Measurements from ENCODE around the gene PPP1R27.
"Not testable (repeated sequence)": the region's sequence is repeated elsewhere in the genome, so short reads cannot be mapped to it uniquely, and the experiment has no call there.

DNA sequence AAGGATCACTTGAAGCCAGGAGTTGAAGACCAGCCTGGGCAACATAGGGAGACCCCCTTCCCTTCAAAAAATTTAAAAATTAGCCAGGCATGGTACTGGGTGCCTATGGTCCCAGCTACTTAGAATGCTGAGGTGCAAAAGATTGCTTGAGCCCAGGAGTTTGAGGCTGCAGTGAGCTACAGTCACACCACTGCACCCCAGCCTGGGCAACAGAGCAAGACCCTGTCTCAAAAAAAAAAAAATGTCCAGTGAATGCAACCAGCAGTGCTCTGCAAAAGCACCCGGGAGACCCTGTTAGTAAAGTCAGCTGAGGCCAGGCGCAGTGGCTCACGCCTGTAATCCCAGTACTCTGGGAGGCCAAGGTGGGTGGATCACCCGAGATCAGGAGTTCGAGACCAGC is 5.2 kb upstream of the PPP1R27 start:
- TF ChIP-seq, protein P1, sequence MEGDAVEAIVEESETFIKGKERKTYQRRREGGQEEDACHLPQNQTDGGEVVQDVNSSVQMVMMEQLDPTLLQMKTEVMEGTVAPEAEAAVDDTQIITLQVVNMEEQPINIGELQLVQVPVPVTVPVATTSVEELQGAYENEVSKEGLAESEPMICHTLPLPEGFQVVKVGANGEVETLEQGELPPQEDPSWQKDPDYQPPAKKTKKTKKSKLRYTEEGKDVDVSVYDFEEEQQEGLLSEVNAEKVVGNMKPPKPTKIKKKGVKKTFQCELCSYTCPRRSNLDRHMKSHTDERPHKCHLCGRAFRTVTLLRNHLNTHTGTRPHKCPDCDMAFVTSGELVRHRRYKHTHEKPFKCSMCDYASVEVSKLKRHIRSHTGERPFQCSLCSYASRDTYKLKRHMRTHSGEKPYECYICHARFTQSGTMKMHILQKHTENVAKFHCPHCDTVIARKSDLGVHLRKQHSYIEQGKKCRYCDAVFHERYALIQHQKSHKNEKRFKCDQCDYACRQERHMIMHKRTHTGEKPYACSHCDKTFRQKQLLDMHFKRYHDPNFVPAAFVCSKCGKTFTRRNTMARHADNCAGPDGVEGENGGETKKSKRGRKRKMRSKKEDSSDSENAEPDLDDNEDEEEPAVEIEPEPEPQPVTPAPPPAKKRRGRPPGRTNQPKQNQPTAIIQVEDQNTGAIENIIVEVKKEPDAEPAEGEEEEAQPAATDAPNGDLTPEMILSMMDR (IDR thresholded peaks at IDR 0.05; ENCODE audit: low read length) = not testable (repeated sequence)
- not testable (repeated sequence) for TF ChIP-seq EZH2 (optimal IDR thresholded peaks at IDR 0.05; ENCODE audit: low read depth, low read length)
